HG03039 (cell line): ENCODE results near the gene OR10R2.
"Not testable (repeated sequence)": the region's sequence is repeated elsewhere in the genome, so short reads cannot be mapped to it uniquely, and the experiment has no call there.

Experiments used
- ATAC-seq: cut with Tn5 transposase; IDR thresholded peaks from one replicate; pipeline ENCODE4 v1.9.1; 2021; ENCODE audit warnings: mild to moderate bottlenecking, moderate library complexity; ENCODE audit not compliant: unreplicated experiment

OR10R2 gene, protein sequence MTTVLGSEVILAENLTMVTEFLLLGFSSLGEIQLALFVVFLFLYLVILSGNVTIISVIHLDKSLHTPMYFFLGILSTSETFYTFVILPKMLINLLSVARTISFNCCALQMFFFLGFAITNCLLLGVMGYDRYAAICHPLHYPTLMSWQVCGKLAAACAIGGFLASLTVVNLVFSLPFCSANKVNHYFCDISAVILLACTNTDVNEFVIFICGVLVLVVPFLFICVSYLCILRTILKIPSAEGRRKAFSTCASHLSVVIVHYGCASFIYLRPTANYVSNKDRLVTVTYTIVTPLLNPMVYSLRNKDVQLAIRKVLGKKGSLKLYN

DNA sequence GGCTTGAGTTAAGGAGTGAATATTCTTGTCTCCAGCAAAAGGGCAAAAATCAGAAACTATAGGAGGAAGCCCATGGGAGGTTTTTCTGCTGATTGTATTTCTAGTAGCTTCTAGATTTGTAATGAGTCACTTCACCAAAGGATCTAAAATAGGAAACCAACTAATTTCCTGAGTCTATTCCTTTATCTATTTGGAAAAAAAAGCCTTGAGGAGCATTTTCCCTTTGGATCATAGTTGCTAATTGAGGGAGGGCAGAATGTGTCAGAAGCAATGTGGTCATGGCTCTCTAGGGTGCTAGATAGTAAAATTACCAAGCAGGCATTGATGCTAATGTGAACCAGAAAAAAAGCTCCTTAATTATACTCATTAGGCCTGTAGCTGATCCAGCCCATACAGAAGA, at the start of gene OR10R2:
Gene OR10R2 (plus strand): TSS at position 301 of the 400 bp plus-strand sequence. CDS start 106 bp downstream, outside the sequence.
- no peak for ATAC-seq

DNA sequence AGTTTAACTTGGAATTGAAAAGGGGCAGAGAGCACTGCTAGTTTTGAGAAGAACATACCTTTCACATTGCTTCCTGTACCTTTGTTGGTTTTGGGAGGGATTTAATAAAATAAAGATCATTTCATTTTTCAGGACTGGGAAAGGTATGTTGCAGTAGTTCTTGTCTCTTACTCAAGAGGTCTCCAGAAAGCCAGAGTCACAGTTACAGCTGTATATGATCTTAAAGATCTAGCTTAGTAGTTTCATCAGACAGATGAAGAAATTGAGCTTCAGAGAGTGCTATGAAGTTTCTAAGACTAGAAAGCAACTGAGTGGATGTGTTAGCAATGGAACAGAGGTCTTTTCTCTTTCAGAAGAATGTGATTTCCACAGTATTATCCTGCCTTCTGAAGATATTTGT, 47.0 kb upstream of the OR10R2 start:
- no peak for ATAC-seq

DNA sequence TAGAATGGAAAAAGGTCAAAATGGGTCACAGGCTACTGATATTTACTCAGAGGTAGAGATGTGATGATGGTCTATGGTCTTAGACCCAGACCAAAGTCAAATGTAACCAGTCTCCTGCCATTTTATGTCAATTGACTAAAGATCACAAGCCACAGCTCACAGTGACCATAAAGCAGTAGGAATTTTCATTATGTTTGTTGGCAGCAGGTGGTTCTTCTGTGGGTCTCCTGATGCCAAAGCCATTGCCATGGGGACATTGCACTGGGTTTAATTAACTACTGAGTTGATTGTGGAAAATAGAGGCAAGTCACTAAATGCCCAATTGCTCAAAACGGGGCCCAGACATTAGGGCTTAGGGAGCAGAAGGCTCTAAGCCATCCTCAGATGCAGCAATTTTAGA, 45.9 kb upstream of the OR10R2 start, which contains the start of gene OR10K2:
Gene OR10K2 (minus strand): TSS at position 101 of the 400 bp plus-strand sequence. CDS start 5,371 bp downstream, outside the sequence.
- no peak for ATAC-seq

DNA sequence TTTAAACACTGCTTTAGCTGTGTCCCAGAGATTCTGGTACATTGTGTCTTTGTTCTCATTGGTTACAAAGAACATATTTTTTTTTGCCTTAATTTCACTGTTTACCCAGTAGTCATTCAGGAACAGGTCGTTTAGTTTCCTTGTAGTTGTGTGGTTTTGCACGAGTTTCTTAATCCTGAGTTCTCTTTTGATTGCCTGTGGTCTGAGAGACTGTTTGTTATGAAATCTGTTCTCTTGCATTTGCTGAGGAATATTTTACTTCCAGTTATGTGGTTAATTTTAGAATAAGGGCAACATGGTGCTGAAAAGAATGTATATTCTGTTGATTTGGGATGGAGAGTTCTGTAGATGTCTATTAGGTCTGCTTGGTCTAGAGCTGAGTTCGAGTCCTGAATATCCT, 41.9 kb upstream of the OR10R2 start:
- ATAC-seq: not testable (repeated sequence)

DNA sequence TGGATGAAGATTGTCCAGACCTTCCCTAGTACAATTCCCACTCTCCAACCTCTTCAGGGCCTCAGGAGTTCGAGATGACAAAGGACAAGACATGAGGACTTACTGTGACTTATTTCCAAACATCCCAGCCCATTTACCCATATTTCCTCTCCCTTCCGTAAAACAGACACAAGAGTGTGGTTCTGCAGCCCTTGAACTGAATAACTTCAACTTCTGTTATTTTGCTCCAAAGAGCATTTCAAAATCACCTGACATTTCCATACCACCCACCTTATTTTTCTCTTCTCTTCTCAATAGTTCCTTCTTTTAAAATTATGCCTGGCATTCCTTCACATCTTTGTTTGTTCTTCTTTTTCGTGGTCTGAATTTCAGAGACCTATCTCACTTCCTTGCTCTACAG, 37.3 kb upstream of the OR10R2 start:
- ATAC-seq: no peak

DNA sequence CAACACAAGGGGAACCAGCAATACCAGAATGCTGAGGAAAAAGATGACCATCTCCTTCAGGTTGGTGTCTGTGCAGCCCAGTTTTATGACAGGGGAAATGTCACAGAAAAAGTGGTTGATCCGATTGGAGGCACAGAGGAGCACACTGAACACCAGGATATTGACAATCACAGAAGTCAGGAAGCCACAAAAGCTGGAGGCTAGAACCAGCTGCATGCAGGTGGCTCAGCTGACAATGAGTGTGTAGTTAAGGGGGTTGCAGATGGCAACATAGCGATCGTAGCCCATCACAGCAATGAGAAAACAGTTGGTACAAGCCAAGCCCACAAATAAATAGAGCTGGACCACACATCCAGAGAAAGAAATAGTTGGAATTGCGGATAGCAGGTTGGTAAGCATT, 26.6 kb upstream of the OR10R2 start:
- ATAC-seq: no peak

DNA sequence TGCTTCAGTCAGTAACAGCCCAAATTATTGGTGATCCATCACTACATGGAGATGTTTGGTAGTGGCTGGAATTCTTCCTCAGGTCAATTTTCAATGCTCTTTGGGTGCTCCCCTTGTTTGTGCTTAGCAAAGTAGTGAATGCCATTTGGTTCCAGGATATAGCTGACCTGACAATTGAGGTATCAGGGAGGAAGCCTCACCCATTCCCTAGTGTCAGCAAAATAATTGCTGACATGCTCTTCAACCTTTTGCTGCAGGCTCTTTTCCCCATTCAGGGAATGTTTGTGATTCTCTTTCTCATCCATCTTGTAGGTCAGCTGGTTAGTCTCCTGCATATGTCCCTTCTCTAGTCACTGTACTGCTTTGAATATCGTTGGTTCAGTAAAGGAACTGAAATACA, 17.5 kb upstream of the OR10R2 start:
- no peak for ATAC-seq

DNA sequence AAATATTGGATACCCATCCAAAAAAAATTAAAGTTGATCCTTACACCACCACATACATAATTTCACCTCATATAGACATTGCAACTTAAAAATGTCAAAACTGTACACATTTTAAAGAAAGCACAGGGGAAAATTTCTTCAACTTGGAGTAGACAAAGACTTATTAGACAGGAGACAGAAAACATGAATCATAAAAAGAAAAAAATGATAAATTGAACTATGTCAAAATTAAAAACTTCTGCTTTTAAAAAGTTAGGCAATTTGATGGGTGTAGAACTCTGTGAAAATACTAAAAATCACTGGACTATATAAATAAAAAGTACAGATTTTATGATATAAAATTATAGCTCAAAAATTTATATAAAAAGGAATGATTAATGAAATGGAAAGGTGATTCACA, 14.8 kb upstream of the OR10R2 start:
- no peak for ATAC-seq

DNA sequence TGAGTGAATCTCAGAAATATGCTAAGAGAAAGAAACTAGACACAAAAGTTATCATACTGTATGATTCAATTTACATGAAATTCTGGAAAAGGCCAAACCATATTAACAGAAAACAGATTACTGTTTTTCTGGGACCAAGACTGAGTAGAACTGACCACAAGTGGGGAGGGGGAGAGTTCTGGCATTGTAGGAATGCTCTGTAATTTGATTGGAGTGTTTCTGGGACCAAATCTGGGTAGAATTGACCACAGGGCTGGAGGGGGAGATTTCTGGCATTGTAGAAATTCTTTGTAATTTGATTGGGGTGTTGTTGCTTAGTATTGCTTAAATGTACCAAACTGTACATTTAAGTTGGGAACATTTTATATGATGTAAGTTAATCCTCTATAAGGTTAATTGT, 13.8 kb upstream of the OR10R2 start:
- ATAC-seq: no peak

DNA sequence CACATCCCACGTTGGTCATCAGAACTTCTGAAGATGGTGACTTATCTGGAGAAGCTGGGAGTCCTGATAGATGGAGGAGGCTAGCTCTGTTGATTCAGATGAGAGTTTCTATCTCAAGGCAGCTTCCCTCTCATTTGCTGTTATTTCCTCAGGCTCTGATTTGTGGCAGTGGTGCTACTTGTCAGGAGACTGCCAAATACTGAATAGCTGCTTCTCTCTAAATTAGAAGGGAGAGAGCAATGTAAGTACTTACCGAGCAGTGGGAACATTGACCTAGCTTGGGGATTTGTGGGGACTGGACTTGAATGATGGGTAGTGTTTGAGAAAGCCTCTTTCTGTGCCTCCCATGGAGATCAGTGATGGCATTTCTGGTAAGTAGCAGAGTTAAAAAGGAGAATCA, 10.5 kb upstream of the OR10R2 start, which contains the start of gene OR10K1:
Gene OR10K1 (plus strand): TSS at position 301 of the 400 bp plus-strand sequence. CDS start 3,728 bp downstream, outside the sequence.
- no peak for ATAC-seq

DNA sequence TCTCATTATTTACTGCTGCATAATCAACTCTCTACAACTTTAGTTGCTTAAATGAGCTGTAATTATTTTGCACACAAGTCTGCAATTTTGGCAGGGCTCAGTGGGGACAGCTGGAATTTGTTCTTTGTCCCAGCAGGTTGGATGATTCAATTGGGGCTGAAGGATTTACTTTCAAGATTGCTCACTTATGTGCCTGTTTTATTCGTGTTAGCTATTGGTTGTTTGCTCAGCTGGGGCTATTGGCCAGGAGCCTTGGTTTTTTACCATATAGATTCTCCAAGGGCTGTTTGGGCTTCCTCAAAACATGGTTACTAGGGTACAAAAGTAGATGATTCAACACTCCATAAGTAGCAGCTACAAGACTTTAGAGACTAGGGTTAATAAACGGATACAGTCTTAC, 13.4 kb downstream of the OR10R2 start:
- no peak for ATAC-seq

DNA sequence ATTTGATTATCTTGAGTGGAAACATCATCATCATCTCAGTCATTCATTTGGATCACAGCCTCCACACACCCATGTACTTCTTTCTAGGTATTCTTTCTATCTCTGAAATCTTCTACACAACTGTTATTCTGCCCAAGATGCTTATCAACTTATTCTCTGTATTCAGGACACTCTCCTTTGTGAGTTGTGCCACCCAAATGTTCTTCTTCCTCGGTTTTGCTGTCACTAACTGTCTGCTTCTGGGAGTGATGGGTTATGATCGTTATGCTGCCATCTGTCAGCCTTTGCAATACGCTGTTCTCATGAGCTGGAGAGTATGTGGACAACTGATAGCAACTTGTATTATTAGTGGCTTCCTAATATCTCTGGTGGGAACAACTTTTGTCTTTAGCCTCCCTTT, 19.3 kb downstream of the OR10R2 start:
- no peak for ATAC-seq

DNA sequence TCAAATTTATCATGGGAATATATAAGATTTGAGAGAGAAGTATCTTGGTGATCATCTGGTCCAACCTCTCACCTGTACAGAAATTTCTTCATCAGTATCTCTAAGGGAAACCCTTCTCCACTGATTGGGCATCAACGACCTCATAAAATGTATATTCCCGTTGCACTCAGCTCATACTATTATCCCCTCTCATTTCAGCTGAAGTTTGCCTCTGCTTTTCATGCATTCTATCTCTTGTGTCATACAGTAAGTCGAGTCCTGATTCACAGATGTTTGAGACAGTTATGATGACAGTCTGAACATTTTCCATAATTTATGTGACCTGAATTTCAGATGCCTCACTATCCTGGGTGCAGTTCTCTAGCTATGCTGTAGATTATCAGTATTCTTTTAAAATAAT, 21.0 kb downstream of the OR10R2 start:
- no peak for ATAC-seq

DNA sequence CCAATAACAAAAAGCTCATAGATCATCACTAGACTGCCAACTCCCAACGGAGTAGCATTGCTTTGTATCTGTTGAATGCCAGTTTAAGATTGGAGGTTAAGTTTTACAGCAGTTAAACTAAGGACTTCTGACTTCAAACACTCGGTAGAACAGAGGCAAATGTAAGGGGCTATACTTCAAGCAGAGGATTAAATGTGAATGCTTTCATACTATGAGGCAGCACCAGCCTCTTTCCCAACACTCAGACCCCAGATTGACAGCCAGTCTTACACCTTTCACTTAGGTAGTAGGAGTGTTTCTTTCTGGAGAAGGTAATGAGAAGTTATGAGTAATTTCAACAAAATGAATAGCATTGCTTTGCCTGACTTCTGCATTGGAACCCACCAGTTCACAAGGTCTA, 22.8 kb downstream of the OR10R2 start:
- no peak for ATAC-seq

DNA sequence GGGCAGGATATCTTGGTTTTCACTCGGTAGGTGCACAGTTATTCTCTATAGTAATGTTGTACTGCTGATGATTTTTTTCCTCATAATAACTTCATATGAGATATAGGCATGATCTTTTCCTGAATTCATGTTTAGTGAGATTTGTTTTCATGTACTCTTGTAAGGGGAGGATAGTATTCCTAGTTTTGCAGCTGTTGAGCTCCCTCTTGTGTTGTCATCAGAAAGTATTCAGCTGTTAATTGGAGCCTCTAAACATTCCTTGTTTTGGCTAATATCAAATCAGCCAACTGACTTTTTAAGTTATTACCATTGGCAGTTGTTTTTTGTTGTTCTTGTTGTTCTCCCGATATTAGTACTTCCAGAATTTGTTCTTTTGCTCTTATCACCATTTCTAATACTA, 24.4 kb downstream of the OR10R2 start:
- ATAC-seq: no peak

DNA sequence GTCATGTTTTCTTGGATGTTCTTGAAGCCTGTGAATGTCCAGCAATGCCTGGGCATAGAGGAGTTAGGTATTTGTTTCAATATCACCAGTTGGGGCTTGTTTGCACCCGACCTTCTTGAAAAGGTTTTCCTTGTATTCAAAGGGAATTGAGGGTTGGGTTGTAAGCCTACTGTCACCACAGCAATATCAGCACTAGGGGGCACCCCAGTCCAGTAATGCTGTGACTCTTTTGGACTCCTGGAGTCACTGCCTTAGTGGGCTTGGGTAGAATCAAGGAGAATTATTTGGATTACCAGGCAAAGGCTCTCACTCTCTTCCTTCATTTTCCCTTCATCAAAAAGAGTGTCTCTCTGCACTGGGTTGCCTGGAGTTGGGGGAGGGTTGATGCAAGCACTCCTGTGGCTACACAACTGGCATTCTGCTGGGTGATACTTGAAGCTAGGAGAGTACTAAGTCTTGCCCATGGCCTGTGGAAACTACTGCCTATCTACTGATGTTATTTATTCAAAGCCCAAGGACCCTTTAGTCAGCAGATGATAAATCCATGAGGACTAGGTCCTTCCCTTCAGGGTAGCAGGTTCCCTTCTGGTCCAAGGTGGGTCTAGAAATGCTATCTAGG, 34.5 kb downstream of the OR10R2 start:
- ATAC-seq: no peak

DNA sequence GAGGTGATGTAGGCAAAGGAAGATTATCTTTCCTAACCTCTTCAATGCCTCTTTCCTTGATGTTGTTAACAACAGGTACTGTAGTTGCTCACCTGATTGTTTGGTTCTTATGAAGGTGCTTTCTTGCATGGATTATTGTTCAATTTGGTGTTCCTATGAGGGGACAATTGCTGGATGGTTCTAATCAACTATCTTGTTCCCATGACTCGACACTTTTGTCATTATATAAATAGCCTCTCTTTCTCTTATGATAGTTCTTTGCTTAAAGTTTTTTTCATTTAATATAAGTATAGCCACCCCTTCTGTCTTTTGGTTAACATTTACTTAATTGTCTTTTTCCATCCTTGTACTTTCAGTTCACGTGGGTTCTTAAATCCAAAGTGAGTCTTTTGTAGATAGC, 35.5 kb downstream of the OR10R2 start:
- no peak for ATAC-seq

DNA sequence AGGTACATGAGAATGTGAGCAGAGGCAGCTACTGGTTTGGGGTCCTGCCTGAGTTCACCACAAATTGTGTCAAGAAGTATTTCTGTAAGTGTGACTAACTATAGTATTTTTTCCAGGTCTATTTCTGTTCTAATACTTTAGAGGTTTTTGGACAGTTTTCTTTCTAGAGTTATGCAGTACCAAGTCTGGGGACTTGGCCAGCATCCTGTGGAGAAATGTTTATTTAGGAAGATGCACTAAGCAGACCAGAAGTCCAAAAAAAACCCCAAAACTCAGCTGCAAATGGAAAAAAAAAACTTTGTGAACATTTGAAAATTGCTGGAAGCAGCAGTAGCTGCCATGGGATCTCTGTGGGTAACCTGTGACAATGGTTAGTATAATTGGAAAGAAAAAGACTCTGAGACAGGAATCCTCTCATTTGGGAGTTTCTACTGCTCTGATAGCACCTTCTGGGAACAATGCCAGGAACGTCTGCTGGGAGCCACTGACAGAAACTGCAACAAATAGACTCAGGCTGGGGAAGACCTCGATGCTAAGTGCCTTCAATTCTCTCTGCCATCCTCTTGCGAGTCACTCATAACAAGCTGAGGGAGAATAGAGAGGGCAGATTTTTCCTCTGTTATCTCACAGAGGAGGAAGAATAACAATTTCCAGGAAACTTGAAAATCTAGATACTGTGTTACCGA, 37.6 kb downstream of the OR10R2 start:
- no peak for ATAC-seq

DNA sequence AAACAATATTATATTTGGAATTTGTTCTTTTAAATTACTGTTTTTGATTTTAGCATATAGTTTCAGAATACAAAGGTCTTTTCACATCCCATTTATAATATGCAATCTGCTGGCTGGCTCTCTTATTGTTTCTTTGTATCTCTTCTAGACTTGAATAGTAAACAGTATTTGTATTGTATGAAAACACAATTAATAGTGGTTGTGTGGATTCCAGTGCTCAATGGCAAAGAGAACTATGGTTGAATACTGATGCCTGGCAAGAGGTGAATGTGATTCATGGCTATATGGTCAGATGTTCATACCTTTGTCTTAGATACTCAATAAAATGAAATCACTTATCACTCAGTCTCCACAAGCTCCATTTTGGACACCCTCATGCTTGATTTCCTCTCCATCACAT, 44.9 kb downstream of the OR10R2 start:
- no peak for ATAC-seq

DNA sequence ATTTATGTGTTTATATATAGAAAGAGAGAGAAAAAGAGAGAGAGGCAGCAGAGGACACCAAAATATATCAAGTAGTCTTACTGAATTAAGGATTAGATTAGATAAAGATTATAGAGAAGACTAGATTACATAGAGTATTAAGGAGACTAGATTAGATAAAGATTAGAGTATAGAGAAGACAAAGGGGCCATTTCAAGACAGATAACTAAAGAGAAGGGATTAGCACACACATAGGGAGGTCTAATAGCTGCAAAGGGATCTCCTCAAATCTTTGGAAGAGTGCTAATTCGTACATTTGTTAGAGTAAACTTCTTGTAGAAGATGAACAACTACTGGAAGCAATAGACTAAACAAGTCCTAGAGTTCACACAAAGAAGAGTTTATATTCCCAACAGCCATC, 48.0 kb downstream of the OR10R2 start:
- no peak for ATAC-seq

DNA sequence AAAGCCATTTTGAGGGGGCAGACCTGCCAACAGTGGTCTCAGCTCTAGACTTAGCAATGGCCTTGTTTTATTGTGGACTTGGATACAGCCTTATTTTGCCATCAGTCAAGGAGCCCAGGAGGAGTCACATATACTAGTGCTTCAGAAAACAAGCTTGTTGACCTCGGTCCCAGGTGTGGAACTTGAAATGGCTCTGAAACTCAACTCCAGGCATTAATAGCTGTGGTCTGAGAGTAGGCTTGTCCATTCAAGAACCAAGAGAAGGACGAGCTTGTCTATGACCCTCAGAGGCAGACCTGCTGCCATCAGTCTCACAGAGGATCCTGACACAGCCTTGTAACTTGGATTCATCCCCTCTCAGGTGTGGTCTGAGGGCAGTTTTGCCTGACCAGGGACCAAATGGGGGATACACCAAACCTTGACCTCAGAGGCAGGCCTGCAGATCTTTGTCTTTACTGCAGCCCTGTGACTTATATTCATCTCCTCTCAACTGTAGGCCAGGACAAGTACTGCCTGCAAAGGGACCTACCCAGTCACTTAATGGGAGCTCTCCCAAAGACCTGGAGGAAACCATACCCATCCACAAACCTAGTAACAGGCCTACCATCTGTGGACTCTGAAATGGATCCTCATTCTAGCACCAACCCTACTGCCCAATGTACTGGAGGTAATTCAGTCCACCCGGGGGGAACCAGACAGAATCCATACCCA, 49.1 kb downstream of the OR10R2 start:
- no peak for ATAC-seq
